Endothelial cell (in vitro differentiated cells): ENCODE measurements around the gene GDPD5. TPM values are rescaled to one million over a fixed set of nuclear protein-coding genes. Genes with fewer than 3 reads are reported as not detected.

ENCODE experiments used
- DNase-seq: peaks from one replicate; pipeline ENCODE4 v3.0.0; 2021; ENCODE audit warnings: low spot score
- H3K27ac Mint-ChIP-seq: one replicate; pipeline ENCODE4 v1.8.0; 2021; ENCODE audit warnings: mixed read lengths, inconsistent platforms; ENCODE audit not compliant: unreplicated experiment
- H3K27me3 Mint-ChIP-seq: one replicate; pipeline ENCODE4 v1.8.0; 2021; ENCODE audit warnings: mild to moderate bottlenecking, moderate library complexity, mixed read lengths, inconsistent platforms; ENCODE audit not compliant: unreplicated experiment
- H3K36me3 Mint-ChIP-seq: one replicate; pipeline ENCODE4 v1.8.0; 2021; ENCODE audit warnings: mild to moderate bottlenecking, low read depth, mixed read lengths, inconsistent platforms; ENCODE audit not compliant: unreplicated experiment
- H3K4me1 Mint-ChIP-seq: one replicate; pipeline ENCODE4 v1.8.0; 2021; ENCODE audit warnings: mild to moderate bottlenecking, mixed read lengths, inconsistent platforms; ENCODE audit not compliant: unreplicated experiment
- H3K4me3 Mint-ChIP-seq: one replicate; pipeline ENCODE4 v1.8.0; 2021; ENCODE audit warnings: mild to moderate bottlenecking, mixed read lengths, inconsistent platforms; ENCODE audit not compliant: unreplicated experiment
- H3K9me3 Mint-ChIP-seq: one replicate; pipeline ENCODE4 v1.8.0; 2021; ENCODE audit warnings: mixed read lengths, inconsistent platforms; ENCODE audit not compliant: unreplicated experiment
- total RNA-seq: library from RNA; stranded (reverse); fragmentation: NEBNext Ultra II Directional; extraction: Animal tissue kit (Norgen Biotek cat#: 25700); gene quantifications from one replicate; pipeline ENCODE4 v1.2.1, GENCODE V29; 2021; ENCODE audit not compliant: unreplicated experiment
- TF ChIP-seq, protein P1 (sequence below): fragments of 200-600 bp; sonication (generic); IDR thresholded peaks from one replicate; pipeline ENCODE4 v1.5.0; 2021; ENCODE audit warnings: antibody characterized with exemption; ENCODE audit not compliant: unreplicated experiment

Gene GDPD5
- total RNA-seq, 1 donor from 2014 or later = 674 TPM

DNA sequence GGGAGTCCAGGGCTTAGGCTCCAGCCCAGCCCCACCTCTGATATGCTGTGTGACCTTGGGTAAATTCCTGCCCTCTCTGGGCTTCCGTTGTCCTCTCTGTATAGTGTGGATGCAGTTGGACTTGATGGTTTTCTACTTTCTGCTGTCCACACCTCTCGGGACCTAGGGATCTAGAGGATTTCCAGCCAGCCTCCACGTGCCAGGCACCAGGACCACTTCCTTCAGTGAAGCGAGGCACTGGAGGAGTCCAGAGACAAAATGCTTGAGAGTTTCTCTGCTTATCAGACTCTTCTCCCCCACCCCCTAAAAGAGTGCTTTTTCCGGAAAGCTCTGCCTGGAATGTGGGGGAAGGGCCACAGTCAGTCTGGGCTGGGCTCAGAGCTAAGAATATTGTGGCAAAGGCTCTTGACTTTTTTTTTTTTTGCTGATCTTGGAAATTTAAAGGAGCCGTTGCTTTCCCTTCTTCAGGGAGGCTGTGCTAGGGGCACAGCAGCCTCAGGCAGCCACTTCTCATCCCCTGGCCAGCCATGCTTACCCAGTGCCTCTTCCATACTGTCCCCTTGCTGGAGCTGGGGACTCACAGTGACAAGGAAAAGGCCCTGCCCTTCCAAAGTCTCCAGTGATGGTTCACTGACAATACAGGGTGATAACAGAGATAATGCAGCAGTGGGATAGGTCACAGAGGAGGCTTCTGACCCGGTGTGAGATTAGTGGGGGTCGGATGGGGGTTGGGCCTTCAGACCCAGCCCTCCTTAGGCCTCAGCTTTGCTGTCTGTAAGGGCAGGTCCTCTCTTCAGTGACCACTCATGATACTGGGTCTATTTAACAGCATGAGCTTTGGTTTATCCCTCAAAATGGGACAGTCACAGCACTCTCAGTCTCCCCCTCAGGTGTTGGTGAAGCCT lies 33.5 kb upstream of the GDPD5 start:
- peak; percentile 42 for DNase-seq
- H3K9me3 Mint-ChIP-seq = no peaks in the 10 kb centered on the region
- peak overlapping the region; percentile 65 for H3K27ac Mint-ChIP-seq
- no peaks in the 10 kb centered on the region for H3K36me3 Mint-ChIP-seq
- H3K4me1 Mint-ChIP-seq = peaks cover 48% of the 10 kb centered on the region
- H3K4me3 Mint-ChIP-seq = no peak overlapping the region
- TF ChIP-seq, protein P1, sequence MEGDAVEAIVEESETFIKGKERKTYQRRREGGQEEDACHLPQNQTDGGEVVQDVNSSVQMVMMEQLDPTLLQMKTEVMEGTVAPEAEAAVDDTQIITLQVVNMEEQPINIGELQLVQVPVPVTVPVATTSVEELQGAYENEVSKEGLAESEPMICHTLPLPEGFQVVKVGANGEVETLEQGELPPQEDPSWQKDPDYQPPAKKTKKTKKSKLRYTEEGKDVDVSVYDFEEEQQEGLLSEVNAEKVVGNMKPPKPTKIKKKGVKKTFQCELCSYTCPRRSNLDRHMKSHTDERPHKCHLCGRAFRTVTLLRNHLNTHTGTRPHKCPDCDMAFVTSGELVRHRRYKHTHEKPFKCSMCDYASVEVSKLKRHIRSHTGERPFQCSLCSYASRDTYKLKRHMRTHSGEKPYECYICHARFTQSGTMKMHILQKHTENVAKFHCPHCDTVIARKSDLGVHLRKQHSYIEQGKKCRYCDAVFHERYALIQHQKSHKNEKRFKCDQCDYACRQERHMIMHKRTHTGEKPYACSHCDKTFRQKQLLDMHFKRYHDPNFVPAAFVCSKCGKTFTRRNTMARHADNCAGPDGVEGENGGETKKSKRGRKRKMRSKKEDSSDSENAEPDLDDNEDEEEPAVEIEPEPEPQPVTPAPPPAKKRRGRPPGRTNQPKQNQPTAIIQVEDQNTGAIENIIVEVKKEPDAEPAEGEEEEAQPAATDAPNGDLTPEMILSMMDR = no peak
- peaks cover 21% of the 10 kb centered on the region for H3K27me3 Mint-ChIP-seq

DNA sequence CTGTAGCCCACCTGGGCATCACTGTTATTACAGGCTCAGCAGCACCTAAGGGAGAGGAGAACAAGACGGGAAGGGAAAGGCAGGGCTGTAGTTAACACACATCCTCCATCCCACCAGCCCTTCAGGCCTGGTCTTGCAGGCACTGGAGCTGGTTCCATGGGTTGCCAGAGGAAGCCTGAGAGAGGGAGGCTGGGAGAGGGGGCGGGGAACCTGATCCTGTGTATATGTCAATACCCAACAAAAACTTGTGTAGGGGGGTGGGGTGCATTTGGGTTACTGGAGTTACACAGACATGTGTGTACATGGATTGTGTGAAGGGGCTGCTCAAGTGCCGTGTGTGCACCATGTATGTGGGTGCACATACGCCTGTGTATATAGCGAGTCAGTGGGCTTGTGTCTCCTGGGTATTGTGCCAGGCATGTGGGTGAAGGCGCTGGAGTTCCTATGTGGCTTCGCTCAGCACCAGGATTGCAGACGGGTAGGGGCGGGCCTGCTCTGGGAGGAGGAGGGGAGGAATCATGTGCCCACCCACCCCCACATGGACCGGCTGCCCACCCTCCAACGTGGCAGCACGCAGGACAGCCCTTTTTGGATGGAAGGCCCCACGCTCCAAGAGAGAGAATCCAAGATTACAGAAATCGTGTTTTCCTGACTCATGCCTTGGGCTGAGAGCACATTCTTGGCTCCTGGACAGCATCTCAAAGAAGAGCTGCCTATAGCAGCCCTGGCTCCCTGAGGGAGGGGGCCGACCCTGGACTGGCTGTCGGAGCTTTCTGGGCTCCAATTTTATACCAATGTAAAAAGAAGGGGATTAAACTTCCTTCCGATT lies 32.1 kb upstream of the GDPD5 start:
- peaks cover 19% of the 10 kb centered on the region for H3K27me3 Mint-ChIP-seq
- TF ChIP-seq, protein P1 = no peak
- no peaks in the 10 kb centered on the region for H3K9me3 Mint-ChIP-seq
- H3K27ac Mint-ChIP-seq = no peak overlapping the region
- no peak for DNase-seq
- H3K4me3 Mint-ChIP-seq = no peak overlapping the region
- H3K4me1 Mint-ChIP-seq = peaks cover 39% of the 10 kb centered on the region
- H3K36me3 Mint-ChIP-seq = no peaks in the 10 kb centered on the region

DNA sequence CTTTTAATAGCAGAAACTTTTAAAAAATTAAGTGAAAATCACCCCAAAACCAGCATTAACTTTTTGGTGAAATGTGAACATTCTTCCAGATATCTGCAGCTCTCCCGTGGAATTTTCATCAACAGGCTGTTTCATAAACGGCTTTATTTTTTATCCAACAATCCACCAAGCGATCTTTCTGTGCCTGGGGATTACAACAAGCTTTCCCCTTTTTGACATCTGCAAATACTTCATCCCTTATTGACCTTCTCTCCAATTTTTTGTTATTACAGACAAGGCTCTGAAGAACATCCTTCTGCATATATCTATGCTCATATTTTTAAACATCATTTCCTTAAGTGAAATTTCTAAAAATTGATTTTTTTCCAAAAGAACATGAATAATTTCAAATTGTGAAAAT lies 30.5 kb upstream of the GDPD5 start:
- H3K4me3 Mint-ChIP-seq = no peak overlapping the region
- H3K27me3 Mint-ChIP-seq = peaks cover 11% of the 10 kb centered on the region
- H3K27ac Mint-ChIP-seq = no peak overlapping the region
- H3K36me3 Mint-ChIP-seq = no peaks in the 10 kb centered on the region
- H3K9me3 Mint-ChIP-seq = no peaks in the 10 kb centered on the region
- TF ChIP-seq, protein P1 = no peak
- no peak for DNase-seq
- peaks cover 36% of the 10 kb centered on the region for H3K4me1 Mint-ChIP-seq

DNA sequence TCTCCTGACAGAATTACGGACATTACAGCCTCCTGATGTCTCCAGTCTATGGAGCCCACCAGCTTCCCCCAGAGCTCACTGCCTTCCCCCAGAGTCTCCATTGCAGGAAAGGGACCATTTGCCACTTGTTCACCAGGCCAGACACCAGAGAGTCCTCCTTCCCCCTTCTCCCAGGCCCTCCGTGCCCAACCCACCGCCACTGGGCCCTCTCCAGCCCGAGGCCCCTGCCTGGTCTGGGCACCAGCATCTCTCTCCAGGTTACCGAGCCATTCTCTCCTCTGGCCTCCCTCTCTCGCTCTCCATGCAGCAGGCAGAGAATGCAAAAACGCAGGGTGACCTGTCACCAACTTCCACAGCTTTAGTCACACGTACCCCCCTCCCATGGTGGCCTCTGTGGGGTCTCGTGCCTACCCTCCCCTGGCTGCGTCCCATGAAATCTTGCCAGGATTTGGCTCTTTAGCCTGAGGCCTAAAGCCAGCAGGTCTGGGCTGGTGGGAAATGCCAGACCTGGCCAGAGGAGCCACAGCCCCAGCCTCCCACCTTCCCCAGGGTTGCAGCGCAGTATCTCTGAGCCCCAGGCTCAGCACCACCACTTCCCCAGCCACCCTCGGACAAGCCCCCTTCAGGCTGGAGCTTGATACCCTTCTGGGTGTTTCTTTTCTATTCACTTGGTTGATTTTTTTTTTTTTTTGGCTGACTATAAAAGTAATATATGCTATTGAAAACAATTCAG lies 29.5 kb upstream of the GDPD5 start:
- no peak overlapping the region for H3K4me3 Mint-ChIP-seq
- H3K9me3 Mint-ChIP-seq = no peaks in the 10 kb centered on the region
- H3K27ac Mint-ChIP-seq = no peak overlapping the region
- no peak for DNase-seq
- H3K27me3 Mint-ChIP-seq = peaks cover 11% of the 10 kb centered on the region
- TF ChIP-seq, protein P1 = no peak
- H3K36me3 Mint-ChIP-seq = no peaks in the 10 kb centered on the region
- H3K4me1 Mint-ChIP-seq = peaks cover 33% of the 10 kb centered on the region
